ENCODE results near the gene MOAP1. TPM values are rescaled to one million over a fixed set of nuclear protein-coding genes. Genes with fewer than 3 reads are reported as not detected.
"Not testable (repeated sequence)": the region's sequence is repeated elsewhere in the genome, so short reads cannot be mapped to it uniquely, and the experiment has no call there.

The MOAP1 gene
- total RNA-seq, 4 donors from 2014 or later: 12.4 to 18.9 (median 16.5) TPM

- DNase-seq: no peak
Observed at GRCh38 chr14:93183596-93184317, 940 bp downstream of the MOAP1 start.

GRCh38 chr14:93175492-93175891 lies 9.2 kb downstream of the MOAP1 start:
- DNase-seq: peak in 1 of 3 donors; percentile 10
- H3K4me1 ChIP-seq: no peaks in the 10 kb centered on the region
- no peaks in the 10 kb centered on the region for H3K27me3 ChIP-seq
- H3K27ac ChIP-seq: no peak overlapping the region
- H3K9me3 ChIP-seq: no peaks in the 10 kb centered on the region
- no peak for TF ChIP-seq CTCF (IDR thresholded peaks at IDR 0.05)
- TF ChIP-seq POLR2A (IDR thresholded peaks at IDR 0.05): no peak
- H3K4me3 ChIP-seq: no peak overlapping the region
- H3K36me3 ChIP-seq: no peaks in the 10 kb centered on the region

More at GRCh38 chr14:93183596-93184317, 940 bp downstream of the MOAP1 start:
- TF ChIP-seq CTCF (IDR thresholded peaks at IDR 0.05): no peak
- H3K36me3 ChIP-seq: peaks cover 0 to 30% (median 0%) of the 10 kb centered on the region in 3 donors
- no peaks in the 10 kb centered on the region for H3K27me3 ChIP-seq
- H3K4me1 ChIP-seq: peaks cover 0 to 21% (median 7%) of the 10 kb centered on the region in 4 donors
- no peaks in the 10 kb centered on the region for H3K9me3 ChIP-seq
- peak overlapping the region; percentile 94 to 99 (median 98) for H3K27ac ChIP-seq
- peak overlapping the region; percentile 77 to 99 (median 87) for H3K4me3 ChIP-seq

DNA sequence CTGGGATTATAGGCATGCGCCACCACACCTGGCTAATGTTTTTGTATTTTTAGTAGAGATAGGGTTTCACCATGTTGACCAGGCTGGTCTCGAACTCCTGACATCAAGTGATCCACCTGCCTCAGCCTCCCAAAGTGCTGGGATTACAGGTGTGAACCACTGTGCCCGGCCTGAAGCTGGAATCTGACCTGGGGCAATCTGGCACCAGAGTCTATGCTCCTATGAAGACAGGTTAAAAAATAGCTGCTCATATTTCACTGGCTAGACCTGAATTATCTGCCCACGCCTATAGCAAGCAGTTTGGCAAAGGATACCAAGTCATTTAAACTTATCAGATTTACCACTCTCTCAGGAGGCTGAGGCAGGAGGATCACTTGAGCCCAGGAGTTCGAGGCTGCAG lies 10.0 kb downstream of the MOAP1 start:
- not testable (repeated sequence) for H3K36me3 ChIP-seq, H3K27me3 ChIP-seq, H3K4me3 ChIP-seq, H3K4me1 ChIP-seq, H3K27ac ChIP-seq, H3K9me3 ChIP-seq
- peak in 1 of 3 donors; percentile 7 for DNase-seq

DNA sequence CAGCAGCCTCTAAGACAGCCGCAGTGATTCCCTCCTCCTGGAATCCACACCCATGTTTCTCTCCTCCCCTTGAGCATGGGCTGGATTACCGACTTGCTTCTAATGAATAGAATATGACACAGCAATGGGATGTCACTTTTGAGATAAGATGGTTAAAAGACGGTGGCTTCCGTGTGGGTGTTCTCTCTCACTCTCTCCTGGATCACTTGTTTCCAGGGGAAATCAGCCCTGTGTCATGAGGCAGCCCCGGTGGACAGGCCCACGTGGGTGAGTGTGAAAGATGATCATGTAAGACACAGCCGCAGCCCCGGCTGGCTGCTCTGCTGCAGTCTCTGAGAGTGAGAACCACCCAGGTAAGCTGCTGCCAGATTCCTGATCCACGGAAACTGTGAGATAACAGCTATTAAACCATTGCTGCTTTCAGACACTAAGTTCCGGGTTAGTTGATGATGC lies 10.7 kb downstream of the MOAP1 start:
- no peaks in the 10 kb centered on the region for H3K4me1 ChIP-seq
- H3K27me3 ChIP-seq: no peaks in the 10 kb centered on the region
- TF ChIP-seq CTCF (IDR thresholded peaks at IDR 0.05): no peak
- no peak for TF ChIP-seq POLR2A (IDR thresholded peaks at IDR 0.05)
- no peaks in the 10 kb centered on the region for H3K36me3 ChIP-seq
- H3K27ac ChIP-seq: no peak overlapping the region
- H3K4me3 ChIP-seq: no peak overlapping the region
- no peaks in the 10 kb centered on the region for H3K9me3 ChIP-seq
- peak in 1 of 3 donors; percentile 45 for DNase-seq

GRCh38 chr14:93171376-93171775 lies 13.3 kb downstream of the MOAP1 start:
- H3K4me1 ChIP-seq: no peaks in the 10 kb centered on the region
- H3K4me3 ChIP-seq: no peak overlapping the region
- H3K9me3 ChIP-seq: no peaks in the 10 kb centered on the region
- H3K27me3 ChIP-seq: no peaks in the 10 kb centered on the region
- TF ChIP-seq CTCF (IDR thresholded peaks at IDR 0.05) (no peak), POLR2A (IDR thresholded peaks at IDR 0.05) (no peak)
- no peak for DNase-seq
- no peak overlapping the region for H3K27ac ChIP-seq
- no peaks in the 10 kb centered on the region for H3K36me3 ChIP-seq

DNA sequence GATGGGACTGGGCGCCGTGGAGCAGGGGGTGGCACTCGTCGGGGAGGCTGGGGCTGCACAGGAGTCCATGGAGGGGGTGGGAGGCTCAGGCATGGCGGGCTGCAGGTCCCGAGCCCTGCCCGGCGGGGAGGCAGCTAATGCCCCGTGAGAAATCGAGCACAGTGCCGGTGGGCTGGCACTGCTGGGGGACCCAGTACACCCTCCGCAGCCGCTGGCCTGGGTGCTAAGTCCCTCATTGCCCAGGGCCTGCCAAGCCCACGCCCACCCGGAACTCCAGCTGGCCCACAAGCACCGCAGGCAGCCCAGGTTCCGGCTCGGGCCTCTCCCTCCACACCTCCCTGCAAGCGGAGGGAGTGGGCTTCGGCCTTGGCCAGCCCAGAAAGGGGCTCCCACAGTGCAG lies 14.6 kb downstream of the MOAP1 start:
- H3K36me3 ChIP-seq, H3K4me1 ChIP-seq, H3K9me3 ChIP-seq, DNase-seq, H3K4me3 ChIP-seq, H3K27me3 ChIP-seq, H3K27ac ChIP-seq: not testable (repeated sequence)

- not testable (repeated sequence) for H3K4me3 ChIP-seq, H3K36me3 ChIP-seq, H3K27ac ChIP-seq, H3K9me3 ChIP-seq, DNase-seq, H3K4me1 ChIP-seq, H3K27me3 ChIP-seq
Observed at GRCh38 chr14:93169619-93170018, 15.1 kb downstream of the MOAP1 start.

GRCh38 chr14:93168610-93169009 lies 16.1 kb downstream of the MOAP1 start:
- not testable (repeated sequence) for H3K36me3 ChIP-seq, H3K27ac ChIP-seq, DNase-seq, H3K9me3 ChIP-seq, H3K27me3 ChIP-seq, H3K4me3 ChIP-seq, H3K4me1 ChIP-seq

DNA sequence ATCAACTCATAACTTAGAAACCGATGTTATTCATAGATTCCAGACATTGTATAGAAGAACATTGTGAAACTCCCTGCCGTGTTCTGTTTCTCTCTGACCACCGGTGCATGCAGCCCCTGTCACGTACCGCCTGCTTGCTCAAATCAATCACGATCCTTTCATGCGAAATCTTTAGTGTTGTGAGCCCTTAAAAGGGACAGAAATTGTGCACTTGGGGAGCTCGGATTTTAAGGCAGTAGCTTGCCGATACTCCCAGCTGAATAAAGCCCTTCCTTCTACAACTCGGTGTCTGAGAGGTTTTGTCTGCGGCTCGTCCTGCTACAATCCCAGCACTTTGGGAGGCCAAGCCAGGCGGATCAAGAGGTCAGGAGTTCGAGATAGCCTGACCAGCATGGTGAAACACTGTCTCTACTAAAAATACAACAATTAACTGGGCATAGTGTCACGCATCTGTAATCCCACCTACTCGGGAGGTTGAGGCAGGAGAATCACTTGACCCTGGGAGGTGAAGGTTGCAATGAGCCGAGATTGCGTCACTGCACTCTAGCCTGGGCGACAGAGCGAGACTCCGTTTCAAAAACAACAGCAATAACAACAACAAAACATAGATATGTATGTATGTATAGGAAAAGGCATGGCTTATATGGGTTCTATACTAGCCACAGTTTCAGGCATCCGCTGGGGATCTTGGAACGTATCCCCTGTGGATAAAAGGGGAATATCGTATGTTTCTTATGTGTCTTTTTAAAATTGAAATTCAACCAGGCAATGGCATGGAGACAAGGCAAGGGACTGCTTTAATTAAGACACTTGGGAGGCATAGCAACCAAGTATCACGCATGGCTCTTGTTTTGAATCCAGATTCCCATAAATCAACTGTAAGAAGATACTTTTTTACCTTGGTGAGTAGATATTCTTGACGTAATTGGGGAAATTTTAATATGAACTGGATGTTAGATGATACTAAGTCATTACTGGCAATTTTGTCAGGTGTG lies 19.1 kb downstream of the MOAP1 start:
- H3K9me3 ChIP-seq, DNase-seq, H3K27ac ChIP-seq, H3K27me3 ChIP-seq, H3K36me3 ChIP-seq, H3K4me3 ChIP-seq, H3K4me1 ChIP-seq: not testable (repeated sequence)

All from Peyer's patch (tissue), 4 donors.